ENCODE results near the gene LRRC34. TPM values are rescaled to one million over a fixed set of nuclear protein-coding genes. Genes with fewer than 3 reads are reported as not detected.

LRRC34 gene
- total RNA-seq, 1 donor from 2014 or later, result 7.0 TPM

- H3K4me3 Mint-ChIP-seq (ENCODE audit: low read depth), result no peak overlapping the region
- H3K27ac Mint-ChIP-seq, result no peak overlapping the region
- H3K36me3 Mint-ChIP-seq (ENCODE audit: insufficient read depth), result no peaks in the 10 kb centered on the region
- no peak for TF ChIP-seq CTCF (IDR thresholded peaks at IDR 0.05; ENCODE audit: unreplicated experiment)
- H3K4me1 Mint-ChIP-seq (ENCODE audit: low read depth), result peaks cover 4% of the 10 kb centered on the region
- H3K27me3 Mint-ChIP-seq, result peaks cover 4% of the 10 kb centered on the region
- no peak for DNase-seq (ENCODE audit: low spot score, unreplicated experiment)
- H3K9me3 Mint-ChIP-seq (ENCODE audit: low read depth), result peaks cover 6% of the 10 kb centered on the region
Observed at GRCh38 chr3:169755488-169755887, 57.2 kb downstream of the LRRC34 start.

GRCh38 chr3:169754711-169755110 is 58.0 kb downstream of the LRRC34 start:
- peaks cover 6% of the 10 kb centered on the region for H3K9me3 Mint-ChIP-seq (ENCODE audit: low read depth)
- H3K4me3 Mint-ChIP-seq (ENCODE audit: low read depth), result no peak overlapping the region
- no peaks in the 10 kb centered on the region for H3K36me3 Mint-ChIP-seq (ENCODE audit: insufficient read depth)
- H3K27me3 Mint-ChIP-seq, result peaks cover 4% of the 10 kb centered on the region
- TF ChIP-seq CTCF (IDR thresholded peaks at IDR 0.05; ENCODE audit: unreplicated experiment), result no peak
- H3K27ac Mint-ChIP-seq, result no peak overlapping the region
- DNase-seq (ENCODE audit: low spot score, unreplicated experiment), result no peak
- peaks cover 4% of the 10 kb centered on the region for H3K4me1 Mint-ChIP-seq (ENCODE audit: low read depth)

- Mint-ChIP-seq H3K27me3 (peaks cover 12% of the 10 kb centered on the region), H3K4me1 (ENCODE audit: low read depth) (peaks cover 7% of the 10 kb centered on the region), H3K4me3 (ENCODE audit: low read depth) (no peak overlapping the region), H3K9me3 (ENCODE audit: low read depth) (peaks cover 5% of the 10 kb centered on the region), H3K36me3 (ENCODE audit: insufficient read depth) (no peaks in the 10 kb centered on the region), H3K27ac (no peak overlapping the region)
- no peak for DNase-seq (ENCODE audit: low spot score, unreplicated experiment)
- TF ChIP-seq CTCF (IDR thresholded peaks at IDR 0.05; ENCODE audit: unreplicated experiment), result no peak
Observed at GRCh38 chr3:169751875-169752274, 60.8 kb downstream of the LRRC34 start.

DNA sequence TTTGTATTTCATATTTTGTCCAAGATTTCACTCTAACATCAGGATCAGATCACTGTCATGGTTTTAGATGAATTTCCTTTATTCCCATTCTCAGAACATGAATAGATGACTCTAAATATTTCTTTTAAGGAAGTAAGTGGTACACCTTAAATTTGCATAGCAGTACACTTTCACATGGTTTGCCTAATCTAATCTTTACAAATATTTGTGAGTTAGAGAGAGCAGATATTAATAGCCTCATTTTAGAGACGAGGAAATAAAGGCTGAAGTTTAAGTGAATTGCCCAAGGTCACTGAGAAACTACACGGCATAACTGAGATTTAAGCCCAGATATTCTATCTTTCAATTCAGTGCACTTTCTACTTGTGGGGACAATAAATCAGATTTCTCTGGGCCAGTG is 62.0 kb downstream of the LRRC34 start:
- no peaks in the 10 kb centered on the region for H3K36me3 Mint-ChIP-seq (ENCODE audit: insufficient read depth)
- no peak overlapping the region for H3K4me3 Mint-ChIP-seq (ENCODE audit: low read depth)
- DNase-seq (ENCODE audit: low spot score, unreplicated experiment), result no peak
- peaks cover 14% of the 10 kb centered on the region for H3K27me3 Mint-ChIP-seq
- TF ChIP-seq CTCF (IDR thresholded peaks at IDR 0.05; ENCODE audit: unreplicated experiment), result no peak
- no peaks in the 10 kb centered on the region for H3K9me3 Mint-ChIP-seq (ENCODE audit: low read depth)
- no peak overlapping the region for H3K27ac Mint-ChIP-seq
- H3K4me1 Mint-ChIP-seq (ENCODE audit: low read depth), result peaks cover 7% of the 10 kb centered on the region

- no peak for TF ChIP-seq CTCF (IDR thresholded peaks at IDR 0.05; ENCODE audit: unreplicated experiment)
- no peaks in the 10 kb centered on the region for H3K36me3 Mint-ChIP-seq (ENCODE audit: insufficient read depth)
- no peak overlapping the region for H3K4me3 Mint-ChIP-seq (ENCODE audit: low read depth)
- peaks cover 14% of the 10 kb centered on the region for H3K27me3 Mint-ChIP-seq
- H3K9me3 Mint-ChIP-seq (ENCODE audit: low read depth), result no peaks in the 10 kb centered on the region
- H3K4me1 Mint-ChIP-seq (ENCODE audit: low read depth), result peaks cover 17% of the 10 kb centered on the region
- DNase-seq (ENCODE audit: low spot score, unreplicated experiment), result no peak
- no peak overlapping the region for H3K27ac Mint-ChIP-seq
Observed at GRCh38 chr3:169748670-169749069, 64.0 kb downstream of the LRRC34 start.
